ENCODE measurements around the gene OR2H2. TPM values are rescaled to one million over a fixed set of nuclear protein-coding genes. Genes with fewer than 3 reads are reported as not detected.

OR2H2 gene
- total RNA-seq, 1 experiment from 2014 or later: not detected

- H3K4me3 Mint-ChIP-seq (ENCODE audit: unreplicated experiment): no peak overlapping the region
- H3K27me3 Mint-ChIP-seq (ENCODE audit: insufficient read depth, unreplicated experiment): peaks cover 42% of the 10 kb centered on the region
- 0 out of 2 replicates have a peak, but pooled peaks cover 5% of the 10 kb centered on the region for H3K4me1 ChIP-seq
- no peak overlapping the region for H3K27ac Mint-ChIP-seq (ENCODE audit: unreplicated experiment)
- no peak for DNase-seq
- H3K36me3 Mint-ChIP-seq (ENCODE audit: insufficient read depth, unreplicated experiment): no peaks in the 10 kb centered on the region
- intact Hi-C loops (cut with micrococcal nuclease; ENCODE audit: unreplicated experiment): no loop called here
- TF ChIP-seq CTCF (IDR thresholded peaks at IDR 0.05; ENCODE audit: insufficient read depth in 1 of 2, low read depth in 1 of 2, low read length in 1 of 2, severe bottlenecking in 1 of 2, unreplicated experiment in 1 of 2): no peak
- no peaks in the 10 kb centered on the region for H3K9me3 Mint-ChIP-seq (ENCODE audit: unreplicated experiment)
- BruUV-seq (replicated peaks): no TSS peak
- H3K36me3 ChIP-seq (ENCODE audit: control insufficient read depth, insufficient read depth, low read length): no peaks in the 10 kb centered on the region
- POLR2A ChIA-PET: no interaction called here
- CTCF ChIA-PET: no interaction called here
- peaks cover 6% of the 10 kb centered on the region for H3K4me1 Mint-ChIP-seq (ENCODE audit: low read depth, unreplicated experiment)
- H3K4me3 ChIP-seq (ENCODE audit: low read depth, low read length): no peak overlapping the region
- no peaks in the 10 kb centered on the region for H3K9me3 ChIP-seq
- H3K27me3 ChIP-seq (replicated peaks; ENCODE audit: control insufficient read depth, insufficient read depth, low read length): no peaks in the 10 kb centered on the region
Measured at GRCh38 chr6:29626948-29627754, 42.2 kb downstream of the OR2H2 start.

GRCh38 chr6:29627755-29628418, 43.0 kb downstream of the OR2H2 start:
- TF ChIP-seq CTCF (IDR thresholded peaks at IDR 0.05; ENCODE audit: insufficient read depth in 1 of 2, low read depth in 1 of 2, low read length in 1 of 2, severe bottlenecking in 1 of 2, unreplicated experiment in 1 of 2): no peak
- Mint-ChIP-seq H3K9me3 (ENCODE audit: unreplicated experiment) (no peaks in the 10 kb centered on the region), H3K27ac (ENCODE audit: unreplicated experiment) (no peak overlapping the region), H3K4me1 (ENCODE audit: low read depth, unreplicated experiment) (peaks cover 7% of the 10 kb centered on the region), H3K27me3 (ENCODE audit: insufficient read depth, unreplicated experiment) (peaks cover 38% of the 10 kb centered on the region), H3K36me3 (ENCODE audit: insufficient read depth, unreplicated experiment) (no peaks in the 10 kb centered on the region), H3K4me3 (ENCODE audit: unreplicated experiment) (peak overlapping the region; percentile 84)
- BruUV-seq (replicated peaks): no TSS peak
- ChIA-PET CTCF (interaction anchor here (0.6 to 1.0 kb wide), 6 partner anchors 14 to 1667 kb away, joined by 4 to 5 read pairs (median 4); no protein-coding TSS in a partner anchor), POLR2A (interaction anchor here (0.6 kb wide), 1 partner anchor 809 kb away, joined by 3 read pairs; no protein-coding TSS in a partner anchor)
- H3K4me1 ChIP-seq: 0 out of 2 replicates have a peak, but pooled peaks cover 5% of the 10 kb centered on the region
- H3K36me3 ChIP-seq (ENCODE audit: control insufficient read depth, insufficient read depth, low read length): no peaks in the 10 kb centered on the region
- DNase-seq: peak; percentile 3 to 45
- H3K27me3 ChIP-seq (replicated peaks; ENCODE audit: control insufficient read depth, insufficient read depth, low read length): no peaks in the 10 kb centered on the region
- intact Hi-C loops (cut with micrococcal nuclease; ENCODE audit: unreplicated experiment): no loop called here
- no peaks in the 10 kb centered on the region for H3K9me3 ChIP-seq
- H3K4me3 ChIP-seq (ENCODE audit: low read depth, low read length): peak overlapping the region; percentile 43

All from Caco-2 (cell line).